CD4-positive, alpha-beta T cell treated with Interferon alpha-2 for 1 hour (primary cell): ENCODE measurements around the gene NEURL3.
"Not testable (repeated sequence)": the region's sequence is repeated elsewhere in the genome, so short reads cannot be mapped to it uniquely, and the experiment has no call there.

Experiments
- DNase-seq, 2 donors: peaks; one replicate each; pipeline ENCODE4 v3.0.0-alpha.2; 2020 to 2022

Gene NEURL3

DNA sequence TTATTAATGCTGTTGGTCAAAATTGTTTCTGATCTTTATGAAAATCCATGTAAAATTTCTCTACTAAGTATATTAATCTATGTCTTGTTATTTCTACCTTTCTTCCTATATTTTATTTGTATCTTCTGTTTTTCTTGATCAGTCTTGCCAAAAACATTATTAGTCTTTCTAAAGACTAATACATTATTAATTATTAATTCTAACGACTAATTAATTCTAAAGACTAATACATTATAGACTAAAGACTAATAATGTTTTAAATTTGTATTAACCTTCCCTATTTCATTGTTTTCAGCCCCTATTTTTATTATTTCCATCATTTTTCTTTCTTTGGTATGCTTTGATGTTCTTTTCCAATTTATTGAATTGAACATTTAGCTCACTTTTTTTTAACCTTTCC lies 27.7 kb downstream of the NEURL3 start:
- DNase-seq = no peak

- no peak for DNase-seq
Observed at GRCh38 chr2:96471772-96472171, 33.4 kb downstream of the NEURL3 start.

DNA sequence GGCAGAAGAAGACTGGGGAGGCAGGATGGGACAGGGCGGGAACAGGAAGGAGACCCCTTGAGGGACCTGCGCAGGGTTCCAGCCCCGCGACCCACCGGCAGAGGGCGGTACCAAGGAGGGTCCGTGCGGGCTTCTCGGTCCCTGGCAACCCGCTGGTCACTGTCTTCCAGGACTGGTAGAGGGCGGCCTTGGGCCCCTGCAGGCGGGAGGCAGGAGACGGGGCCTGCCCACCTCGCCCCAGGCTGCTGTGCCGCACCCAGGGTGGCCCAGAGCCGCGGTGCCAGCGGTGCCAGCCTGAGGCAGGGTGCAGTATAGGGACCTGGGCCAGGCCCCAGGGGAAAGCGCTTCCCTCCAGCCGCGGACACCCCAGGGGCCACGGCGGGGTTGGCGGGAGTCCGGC lies 34.5 kb downstream of the NEURL3 start:
- peak; percentile 31 to 55 for DNase-seq

DNA sequence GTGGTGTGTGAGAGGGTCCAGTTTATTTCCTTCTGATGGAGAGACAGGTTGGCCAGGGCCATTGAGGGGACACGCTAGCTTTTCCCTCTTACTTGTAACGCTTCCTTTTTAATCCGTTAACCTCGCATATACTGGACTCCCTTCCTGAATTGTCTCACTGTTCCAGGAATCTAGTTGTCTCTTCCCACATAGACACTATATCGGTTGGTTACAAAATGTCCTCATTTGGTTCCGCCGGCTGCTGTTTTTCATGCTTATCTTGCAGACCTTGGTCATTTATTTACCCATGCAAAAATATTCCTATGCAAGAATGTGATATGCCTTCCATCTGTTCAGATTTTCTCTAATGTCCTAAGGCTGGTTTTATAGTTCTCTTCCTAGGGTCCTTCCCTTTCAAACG lies 35.0 kb downstream of the NEURL3 start:
- DNase-seq = no peak

- DNase-seq = no peak
Observed at GRCh38 chr2:96468904-96469303, 36.3 kb downstream of the NEURL3 start.

- no peak for DNase-seq
Observed at GRCh38 chr2:96464651-96465050, 40.5 kb downstream of the NEURL3 start.

- DNase-seq = no peak
Observed at GRCh38 chr2:96464061-96464460, 41.1 kb downstream of the NEURL3 start.

DNA sequence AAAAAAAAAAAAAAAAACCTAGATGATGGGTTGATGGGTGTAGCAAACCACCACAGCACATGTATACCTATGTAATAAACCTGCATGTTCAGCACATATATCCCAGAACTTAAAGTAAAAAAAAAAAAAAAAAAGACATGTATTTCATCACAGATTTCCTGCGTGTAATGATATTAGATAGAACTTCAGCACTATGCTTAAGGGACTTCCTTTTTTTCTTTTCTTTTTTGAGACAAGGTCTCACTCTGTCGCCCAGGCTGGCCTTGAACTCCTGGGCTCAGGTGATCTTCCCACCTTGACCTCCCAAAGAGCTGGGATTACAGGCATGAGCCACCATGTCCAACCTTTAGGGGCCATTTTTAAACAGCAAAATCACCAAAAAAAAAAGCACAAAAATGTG lies 42.0 kb downstream of the NEURL3 start:
- no peak for DNase-seq

DNA sequence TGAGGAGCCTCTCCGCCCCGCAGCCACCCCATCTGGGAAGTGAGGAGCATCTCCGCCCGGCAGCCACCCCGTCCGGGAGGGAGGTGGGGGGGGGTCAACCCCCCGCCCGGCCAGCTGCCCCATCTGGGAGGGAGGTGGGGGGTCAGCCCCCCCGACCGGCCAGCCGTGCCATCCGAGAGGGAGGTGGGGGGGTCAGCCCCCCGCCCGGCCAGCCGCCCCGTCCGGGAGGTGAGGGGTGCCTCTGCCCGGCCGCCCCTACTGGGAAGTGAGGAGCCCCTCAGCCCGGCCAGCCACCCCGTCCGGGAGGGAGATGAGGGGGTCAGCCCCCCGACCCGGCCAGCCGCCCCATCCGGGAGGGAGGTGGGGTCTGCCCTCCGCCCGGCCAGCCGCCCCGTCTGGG lies 43.5 kb downstream of the NEURL3 start:
- DNase-seq = not testable (repeated sequence)

DNA sequence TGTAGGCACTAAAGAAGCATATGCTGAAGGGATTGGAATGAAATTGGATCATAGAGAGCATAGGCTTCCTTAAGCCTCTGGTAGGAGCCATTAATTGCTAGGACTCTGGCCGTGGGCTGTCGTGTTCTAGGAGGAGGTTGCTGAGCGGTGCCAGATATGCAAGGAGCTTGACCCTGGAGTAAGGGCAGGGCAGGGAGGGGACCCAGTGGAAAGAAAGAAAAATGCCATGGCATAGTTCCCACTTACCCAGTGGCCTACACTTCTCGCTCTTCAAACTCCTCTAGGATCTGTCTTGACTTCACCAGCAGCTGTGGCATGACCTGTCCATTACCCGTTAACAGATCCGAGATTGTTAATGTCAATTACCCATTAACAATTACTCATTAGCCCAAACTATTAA lies 53.1 kb downstream of the NEURL3 start:
- DNase-seq = no peak

GRCh38 chr2:96449637-96450036 lies 55.5 kb downstream of the NEURL3 start:
- DNase-seq = no peak

GRCh38 chr2:96449174-96449573 lies 56.0 kb downstream of the NEURL3 start:
- DNase-seq = no peak

DNA sequence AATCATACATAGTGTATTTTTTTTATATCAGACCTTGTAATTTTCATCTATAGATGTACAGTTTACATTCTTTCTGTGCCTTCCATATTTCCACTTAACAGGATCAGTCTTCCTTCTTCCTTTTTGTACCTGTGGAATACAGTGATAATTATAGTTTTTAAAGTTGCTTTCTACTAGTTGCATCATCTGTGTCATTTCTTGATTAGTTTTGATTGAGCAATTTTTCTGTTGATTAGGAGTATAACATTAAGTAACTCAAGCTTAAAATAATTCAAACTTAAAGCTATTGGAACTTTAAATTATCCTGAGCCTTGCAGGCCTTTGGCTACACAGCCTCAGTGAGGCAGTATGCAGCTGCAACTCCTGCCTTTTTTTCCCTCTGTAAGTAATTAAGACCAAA lies 57.4 kb downstream of the NEURL3 start:
- no peak for DNase-seq
